HuH-7.5 (cell line): Measurements from ENCODE around the gene HOXA4.

ENCODE experiments used
- DNase-seq: peaks from one replicate; pipeline ENCODE4 v3.0.0; 2011; ENCODE audit warnings: low spot score

Gene HOXA4

DNA sequence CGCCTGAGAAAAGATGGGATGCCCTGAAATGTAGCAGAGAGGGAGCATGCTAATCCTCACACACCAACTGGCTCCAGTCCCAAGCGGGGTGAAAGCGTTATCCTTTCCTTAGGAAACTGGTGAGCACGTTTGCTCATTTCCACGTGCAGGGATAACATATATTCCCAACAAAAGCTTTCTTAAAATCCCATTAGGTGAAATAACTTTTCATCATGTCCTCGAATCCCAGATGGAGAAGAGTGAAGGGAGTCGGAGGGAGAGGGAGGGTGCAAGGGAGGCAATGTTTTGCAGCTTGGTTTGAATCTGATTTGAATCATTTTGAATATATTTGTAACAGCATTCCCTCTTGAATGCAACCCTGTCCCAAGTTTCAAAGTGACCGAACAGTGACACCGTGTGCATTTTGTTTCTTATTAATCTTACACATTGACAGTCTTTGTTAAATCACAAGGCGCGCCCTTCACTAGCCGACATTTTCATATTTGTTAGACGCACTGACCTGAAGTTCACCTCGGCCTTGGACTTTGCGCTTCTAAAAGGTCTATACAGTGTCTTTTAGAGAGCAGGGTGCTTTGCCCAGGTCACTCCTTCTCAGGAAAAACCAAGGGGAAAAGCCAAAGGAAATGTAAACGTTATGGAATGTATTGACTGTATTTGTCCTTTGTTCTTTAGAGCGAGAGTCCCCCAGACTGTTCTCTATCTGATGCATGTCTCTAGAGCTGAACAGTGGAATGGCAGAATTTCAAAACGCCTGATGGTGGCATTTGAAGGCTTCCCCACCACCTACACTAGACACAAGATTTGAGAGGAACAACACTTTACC lies 3.1 kb upstream of the HOXA4 start:
- no peak for DNase-seq

DNA sequence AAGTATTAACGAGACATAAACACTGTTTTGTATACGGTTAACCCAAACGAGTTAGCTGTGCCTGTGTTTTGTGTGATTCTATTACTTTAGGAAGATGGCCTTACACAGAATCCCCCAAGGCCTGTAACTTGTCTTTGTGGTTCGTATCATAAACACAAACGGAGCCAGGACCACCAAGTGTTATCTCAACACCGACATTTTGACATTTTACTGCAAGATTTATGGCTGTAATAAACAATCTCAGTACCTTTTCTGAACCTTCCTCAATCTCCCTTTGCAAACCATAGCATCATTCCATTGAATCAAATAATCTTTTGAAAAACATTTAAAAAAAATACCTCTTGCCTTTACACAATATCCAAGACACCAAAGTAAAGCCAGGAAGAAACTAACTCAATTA lies 2.4 kb upstream of the HOXA4 start:
- no peak for DNase-seq

DNA sequence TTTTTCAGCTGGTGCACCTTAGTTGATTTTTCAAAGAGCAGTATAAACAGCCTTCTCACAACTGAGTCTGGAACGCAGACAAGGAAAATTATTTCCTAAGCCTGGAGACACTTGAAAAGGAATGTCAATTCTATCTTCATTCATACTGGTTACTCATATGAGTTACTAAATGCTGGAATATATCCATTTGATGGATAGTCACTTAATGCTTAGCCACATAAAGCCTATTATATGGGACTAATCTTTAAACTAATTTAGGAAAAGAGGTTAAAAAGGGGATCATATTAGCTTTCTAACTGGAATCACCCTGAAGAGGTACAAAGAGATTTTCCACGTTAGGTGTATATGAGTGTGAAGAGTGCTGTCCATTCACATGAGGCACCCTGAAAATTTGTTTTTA lies 1.7 kb upstream of the HOXA4 start:
- DNase-seq, result no peak

DNA sequence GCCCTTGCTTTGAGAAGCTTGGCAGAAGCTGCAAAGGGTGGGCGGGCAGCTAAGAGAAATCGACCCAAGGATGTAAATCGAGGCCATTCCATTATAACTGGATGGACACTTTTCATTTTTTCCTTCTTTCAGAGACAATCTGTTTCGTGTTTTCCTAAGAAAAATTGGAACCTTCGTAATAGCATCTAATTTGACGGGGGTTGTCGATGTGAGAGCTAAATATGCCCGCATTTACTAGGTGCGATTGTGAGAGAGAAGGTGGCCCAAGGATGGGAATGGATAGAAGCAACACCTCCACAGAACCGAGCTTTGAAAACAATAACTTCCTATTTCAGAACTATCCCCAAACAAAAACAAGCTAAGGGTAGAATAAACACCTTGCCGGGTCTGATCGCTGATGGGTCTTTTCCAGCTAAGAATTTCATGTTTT lies 848 bp upstream of the HOXA4 start:
- DNase-seq, result no peak

DNA sequence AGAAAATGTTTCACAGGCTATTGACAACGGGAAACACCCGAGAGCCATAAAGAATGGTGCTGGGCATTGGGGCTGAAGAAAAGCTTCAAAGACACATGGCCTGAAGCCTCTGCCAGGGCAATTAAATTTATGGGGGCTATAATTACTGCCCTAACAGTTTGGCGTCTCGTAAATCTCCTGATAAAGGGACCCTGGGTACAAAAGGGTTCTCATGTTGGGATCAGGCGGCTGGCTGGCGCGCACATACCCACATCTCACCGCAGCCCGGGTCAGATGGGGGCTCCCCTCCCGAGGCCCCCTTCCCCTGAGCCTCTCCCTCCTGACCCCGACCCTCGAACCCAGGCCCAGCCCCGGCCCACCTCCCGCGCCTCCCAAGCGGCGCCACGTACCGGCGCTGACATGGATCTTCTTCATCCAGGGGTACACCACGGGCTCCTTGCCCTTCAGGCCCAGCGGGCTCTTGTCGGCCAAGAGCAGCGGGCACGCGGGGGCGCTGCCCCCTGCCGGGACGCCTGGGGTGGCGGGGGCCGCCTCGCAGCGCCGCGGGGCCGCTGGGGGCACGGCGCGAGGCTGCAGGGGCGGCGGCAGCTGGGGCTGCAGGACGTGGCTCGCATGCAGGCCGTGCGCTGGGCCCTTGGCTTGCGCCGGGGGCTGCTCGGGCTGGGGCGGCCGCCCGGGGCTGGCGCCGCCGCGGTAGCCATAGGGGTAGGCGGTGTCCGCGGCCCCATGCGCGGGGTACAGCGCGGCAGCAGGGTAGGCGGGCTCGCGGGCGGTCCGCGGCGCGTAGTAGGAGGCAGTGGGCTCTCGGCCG lies 623 bp downstream of the HOXA4 start:
- DNase-seq, result no peak

DNA sequence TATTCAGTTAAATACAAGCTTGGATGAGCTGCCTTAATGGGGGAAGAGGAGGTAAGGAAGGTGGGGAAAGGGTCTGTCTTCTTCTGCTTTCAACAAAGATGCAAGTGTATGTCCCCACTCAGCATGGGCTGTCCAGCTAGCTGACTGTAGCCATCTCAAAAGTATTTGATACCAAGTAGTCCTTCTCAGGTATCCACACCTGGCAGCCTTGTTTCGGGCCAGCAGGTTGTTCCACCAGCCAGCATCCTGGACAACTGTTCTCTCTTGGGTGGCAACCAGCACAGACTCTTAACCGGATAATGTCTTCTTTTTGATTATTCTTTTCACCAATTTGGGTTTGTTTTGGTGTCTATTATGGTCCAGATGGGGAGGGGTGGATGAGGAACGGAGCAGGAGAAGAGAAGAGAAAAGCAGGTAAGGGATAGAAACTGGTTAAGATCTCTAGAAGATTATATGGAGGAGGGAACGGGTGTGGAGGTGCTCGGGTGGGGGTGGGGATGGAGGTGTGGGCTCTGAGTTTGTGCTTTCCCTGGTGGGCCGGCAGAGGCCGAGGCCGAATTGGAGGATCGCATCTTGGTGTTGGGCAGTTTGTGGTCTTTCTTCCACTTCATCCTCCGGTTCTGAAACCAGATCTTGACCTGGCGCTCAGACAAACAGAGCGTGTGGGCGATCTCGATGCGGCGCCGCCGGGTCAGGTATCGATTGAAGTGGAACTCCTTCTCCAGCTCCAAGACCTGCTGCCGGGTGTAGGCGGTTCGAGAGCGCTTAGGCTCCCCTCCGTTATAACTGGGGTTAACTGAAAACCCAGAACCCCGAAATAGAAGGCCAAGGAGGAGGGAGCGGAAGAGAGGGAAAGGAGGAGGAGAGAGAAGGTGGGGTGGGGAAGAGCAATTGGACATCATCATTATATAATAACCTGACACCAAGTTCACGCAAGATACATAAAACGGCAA lies 1.5 kb downstream of the HOXA4 start:
- DNase-seq, result no peak

DNA sequence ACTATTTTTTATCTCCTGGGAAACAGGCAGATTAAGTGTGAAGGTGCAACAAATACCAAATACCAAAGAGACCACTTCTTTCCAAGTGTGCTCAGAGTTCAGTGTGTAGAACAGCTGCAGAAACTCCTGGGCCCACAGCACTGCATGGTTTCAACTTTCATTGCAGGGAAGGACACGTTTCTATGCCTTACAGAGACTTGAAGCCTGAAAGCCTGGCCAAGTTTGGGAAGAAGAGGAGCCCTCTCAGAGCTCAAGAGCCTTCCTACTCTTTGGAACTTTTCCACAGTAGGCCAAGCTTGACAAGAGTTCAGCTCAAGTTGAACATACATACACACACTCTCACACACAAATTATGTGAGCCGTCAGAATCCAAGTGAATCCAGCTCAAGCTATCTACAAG lies 2.5 kb downstream of the HOXA4 start:
- no peak for DNase-seq

DNA sequence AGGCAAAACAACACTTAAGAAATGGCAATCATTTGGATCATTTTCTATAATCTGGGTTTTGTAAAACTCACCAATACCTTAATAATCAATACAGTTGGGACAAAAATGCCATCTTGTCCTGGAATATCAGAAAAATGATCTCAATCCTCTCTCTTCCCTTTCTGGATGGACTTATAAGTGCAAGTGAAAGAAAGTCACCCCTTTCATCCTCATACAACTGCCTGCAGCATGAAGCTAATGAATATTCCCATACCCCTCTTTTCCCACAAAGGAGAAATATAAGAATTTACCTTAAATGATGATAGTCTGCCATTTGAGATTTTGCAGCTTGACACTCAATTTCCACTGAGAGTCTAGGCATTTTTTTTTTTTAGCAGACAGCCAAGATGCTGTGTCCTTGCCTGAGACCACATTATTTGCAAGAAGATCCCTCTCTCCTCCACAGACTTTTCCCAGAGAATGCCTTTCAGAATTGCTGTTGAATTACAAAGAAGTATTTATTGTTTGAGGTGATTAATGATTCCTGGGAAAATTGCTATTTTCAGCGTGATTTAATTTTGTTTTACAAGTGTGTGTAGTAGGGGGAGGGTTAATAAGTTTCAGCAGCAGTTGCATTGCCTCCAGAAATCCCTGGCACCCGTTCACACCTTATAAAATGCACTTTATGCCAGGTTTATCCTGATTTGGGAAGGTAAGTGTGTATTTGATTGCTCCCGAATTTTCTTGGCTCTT lies 3.8 kb downstream of the HOXA4 start:
- no peak for DNase-seq

DNA sequence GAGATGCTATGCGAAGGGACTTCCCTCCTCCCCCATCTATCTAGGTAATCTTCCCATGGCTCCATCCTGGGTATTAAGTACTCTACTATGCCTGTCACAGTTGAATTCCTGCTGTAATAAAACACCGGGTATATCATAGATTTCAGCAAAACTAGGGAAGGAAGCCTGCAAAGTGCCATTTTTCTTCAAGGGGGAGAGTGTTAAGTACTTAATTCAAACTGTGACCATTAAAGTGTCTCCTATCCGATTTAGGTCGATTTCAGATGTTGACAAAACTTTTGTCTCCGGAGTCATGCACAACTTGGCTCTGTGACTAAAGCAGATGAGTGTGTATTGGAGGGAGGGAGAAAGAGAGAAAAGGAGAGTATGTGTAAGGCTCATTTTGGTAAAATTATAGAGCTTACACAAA lies 4.6 kb downstream of the HOXA4 start:
- DNase-seq, result no peak

DNA sequence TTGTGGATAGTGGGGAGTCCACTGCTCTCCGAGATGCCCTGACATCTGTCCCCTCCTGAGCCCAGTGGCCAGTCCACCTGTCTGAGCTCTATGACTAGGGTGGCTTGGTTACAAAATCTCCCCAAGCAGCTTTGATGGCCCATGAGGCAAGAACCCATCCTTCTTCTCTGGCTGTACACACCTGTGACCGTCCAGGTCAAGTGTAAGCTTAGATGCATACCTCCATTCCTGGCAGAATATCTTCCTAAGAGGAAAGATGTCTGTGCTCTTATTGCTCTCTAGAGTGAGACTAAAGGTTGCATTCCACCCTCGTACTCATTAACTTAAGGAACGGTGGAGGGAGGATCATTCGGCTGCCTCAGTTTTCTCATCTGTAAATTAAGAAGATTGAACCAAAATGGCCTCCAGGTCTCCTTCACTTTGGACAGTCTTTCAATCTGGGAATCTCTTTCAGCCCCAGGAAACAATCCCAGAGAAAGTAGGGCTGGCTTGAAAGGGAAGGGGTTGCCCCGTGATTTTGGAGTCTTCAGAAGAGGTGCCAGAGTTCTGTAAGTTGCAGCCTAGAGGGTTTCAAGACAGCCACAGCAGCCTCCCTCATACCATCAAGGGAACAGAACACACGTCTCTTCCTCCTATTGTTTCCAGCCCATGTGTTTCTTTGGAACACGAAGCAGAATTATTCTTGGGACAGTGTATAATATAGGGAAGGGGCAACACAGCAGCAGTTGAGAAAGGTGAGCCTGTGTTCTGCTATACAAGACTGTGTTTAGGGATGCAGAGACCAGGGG lies 5.5 kb downstream of the HOXA4 start:
- DNase-seq, result no peak

DNA sequence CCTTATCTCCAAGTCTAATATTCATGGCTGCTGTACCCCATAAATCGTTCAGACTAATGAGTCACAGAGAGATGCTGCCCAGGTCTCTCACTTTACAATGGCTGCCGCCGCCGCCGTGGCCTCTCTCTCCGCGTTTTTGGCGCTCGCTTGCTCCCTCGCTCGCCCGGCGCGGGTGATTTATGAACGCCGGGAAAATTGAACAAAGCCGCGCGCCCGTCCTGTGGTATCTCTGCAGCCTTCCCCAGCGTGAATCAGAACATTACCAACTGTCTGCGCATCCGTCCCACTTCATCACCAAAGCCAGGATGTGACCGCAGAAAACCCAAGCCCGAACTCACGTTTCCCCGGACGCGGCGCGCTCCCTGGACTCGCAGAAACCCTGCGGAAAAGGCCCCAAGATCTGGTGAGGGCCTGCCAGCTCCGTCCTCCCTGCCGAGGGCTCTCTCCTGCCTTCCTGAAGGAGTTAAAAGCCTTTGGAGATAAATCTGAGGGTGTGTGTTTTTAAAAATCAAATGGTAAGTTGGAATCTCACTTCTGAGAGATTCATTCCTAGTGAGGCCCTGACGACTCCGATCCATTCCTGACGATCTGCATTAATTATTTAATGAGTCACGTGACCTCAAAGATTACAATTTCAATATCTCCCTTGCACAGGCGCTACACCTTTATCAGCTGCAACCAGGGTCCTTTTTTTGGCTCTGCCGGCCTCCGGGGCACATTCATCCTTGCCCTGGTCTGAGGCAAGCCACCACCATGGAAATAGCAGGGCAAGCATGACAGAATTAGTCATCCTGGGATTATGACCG lies 6.3 kb downstream of the HOXA4 start:
- DNase-seq, result no peak

DNA sequence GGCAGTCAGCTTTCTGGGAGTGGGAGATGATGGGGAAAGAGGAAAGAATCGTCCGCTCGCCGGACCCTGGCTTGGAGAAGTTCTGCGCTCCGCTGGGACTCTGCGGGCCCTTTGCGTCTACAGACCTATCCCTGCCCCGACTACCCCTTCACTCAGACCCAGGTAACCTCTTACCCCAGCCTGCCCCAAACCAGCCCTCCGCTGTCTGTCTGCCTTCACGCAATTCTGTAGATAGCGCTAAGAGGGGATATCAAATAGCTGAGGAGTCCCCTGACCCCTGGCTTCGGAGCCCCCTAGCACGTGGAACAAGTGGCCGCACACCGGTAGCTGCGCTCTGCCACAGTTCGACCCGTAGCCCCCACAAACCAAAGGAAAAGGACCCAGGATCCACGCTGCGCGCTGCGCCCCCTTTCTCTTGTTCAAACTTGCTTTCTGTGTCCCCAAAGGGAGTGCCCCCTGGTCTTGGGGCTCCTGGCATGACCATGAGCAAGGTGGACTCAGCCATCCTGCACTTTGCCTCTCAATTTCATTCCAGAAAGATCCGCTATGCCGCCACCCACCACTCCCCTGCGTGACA lies 7.0 kb downstream of the HOXA4 start:
- DNase-seq, result no peak

DNA sequence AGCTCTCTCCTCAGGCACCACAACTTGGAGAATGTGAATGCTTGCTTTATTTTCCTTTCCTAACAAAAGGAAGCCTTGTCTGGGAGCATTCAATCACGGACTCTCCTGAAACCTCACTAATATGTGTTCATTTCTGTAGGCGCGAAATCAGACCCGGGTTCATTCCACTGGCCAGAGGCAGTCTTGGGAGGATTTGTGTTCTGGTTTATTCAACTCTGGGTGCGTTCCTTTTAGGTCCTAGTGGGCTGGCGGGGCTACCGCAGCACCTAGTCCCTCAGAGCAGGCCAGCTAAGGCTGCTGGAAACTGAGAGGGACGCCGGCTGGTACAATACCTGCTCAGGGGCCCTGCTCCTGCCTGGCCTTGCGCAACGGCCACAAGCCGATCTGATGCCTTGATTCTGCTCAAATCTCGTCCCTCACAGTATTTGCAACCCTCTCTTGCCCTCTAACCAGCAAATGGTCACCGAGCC lies 7.5 kb downstream of the HOXA4 start:
- no peak for DNase-seq

DNA sequence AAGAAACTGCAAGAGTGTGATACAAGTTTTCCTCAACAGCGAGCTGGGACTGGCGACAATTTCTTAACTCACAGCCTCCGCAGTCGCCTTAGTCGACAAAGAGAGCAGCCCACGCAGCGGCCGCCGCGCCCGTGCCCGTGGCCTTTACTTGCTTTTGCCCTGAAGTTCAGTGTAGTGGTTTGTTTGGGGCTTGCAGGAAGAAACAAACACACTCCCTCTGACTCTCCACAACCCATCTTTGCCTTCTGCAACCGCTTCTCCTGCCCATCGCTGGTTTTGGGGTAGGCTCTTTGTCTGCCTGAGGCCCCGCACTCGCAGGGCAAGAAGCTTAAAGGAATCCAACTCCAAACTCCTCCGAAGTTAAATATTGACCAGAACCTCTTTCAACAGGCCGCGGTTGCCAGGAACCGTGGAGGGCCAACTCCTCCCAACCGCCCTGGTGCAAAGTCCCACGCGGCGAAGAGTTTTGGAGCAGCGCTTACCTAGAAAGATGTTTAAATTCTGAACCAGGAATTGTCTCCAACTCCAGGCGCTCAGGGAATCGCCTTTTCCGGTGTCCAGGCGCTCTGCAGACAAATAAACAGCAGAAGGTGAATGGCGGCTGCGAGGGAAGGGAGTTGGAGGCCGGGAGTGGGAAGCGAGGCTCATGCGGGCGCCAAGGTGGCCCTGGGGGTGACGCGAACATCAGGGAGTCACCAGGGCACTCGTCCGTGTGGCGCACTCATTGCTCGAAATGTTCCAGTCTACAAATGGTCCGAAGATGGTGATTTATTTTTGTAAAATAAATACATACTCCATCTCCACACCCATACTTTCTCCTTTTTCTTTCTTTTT lies 8.3 kb downstream of the HOXA4 start:
- no peak for DNase-seq

DNA sequence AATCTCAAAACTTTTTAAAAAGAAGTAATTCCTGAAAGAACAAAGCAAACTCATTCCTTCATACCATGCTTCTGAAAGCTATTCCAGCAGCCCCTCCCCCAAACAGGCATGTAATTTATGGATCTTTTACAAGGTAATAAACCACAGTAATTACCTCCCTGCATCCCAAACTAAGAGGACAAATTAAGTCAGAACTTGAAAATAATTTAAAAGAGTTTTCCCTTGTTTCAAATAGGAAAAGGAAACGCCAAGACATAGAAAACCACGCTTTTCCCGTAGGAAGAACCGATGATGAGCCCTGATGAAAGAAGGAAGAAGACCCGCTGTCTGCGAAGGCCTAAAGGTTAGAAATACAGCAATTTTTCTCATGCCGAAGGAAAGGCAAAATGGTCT lies 8.9 kb downstream of the HOXA4 start:
- no peak for DNase-seq

DNA sequence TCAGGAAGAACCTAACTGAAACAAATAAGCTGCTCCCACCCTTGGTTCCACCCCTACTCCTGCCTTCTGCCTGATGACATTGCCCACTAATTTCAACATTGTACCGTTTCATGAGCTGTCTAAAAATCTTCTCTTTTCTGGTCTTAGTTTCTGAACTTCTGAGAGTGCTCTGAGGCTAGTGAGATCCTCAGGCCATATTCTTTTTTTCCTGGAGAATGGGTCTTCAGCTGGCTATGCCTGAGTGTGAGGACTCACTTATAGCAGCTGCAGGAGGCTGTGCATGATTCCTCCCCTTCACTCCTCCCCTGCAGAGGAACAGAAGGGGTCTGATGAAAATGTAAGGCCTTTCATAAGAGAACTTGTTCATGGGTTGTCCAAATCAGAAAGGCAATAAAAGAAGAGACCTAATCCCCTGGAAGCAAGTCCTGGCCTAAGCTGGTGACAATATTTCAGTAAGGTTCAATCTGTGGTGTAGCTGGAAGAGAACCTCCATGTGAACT lies 11.1 kb downstream of the HOXA4 start:
- DNase-seq, result no peak

DNA sequence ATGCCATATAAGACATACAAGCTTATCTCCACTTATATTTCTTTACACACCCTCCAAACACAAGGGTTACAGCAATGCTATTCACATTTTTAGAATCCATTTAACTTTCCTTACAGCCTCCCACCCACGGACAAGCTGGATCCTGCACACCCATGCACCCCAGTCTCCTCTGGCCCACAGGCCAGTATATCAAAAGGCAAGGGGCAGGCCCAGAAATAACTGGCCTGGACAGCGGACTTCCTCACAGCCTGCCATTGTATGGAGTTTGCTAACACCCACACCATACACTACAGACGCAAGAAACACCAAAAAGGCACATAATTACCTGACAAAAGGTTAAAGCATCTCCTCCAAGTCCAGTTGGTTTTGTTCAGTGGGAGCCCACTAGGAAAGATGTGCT lies 12.0 kb downstream of the HOXA4 start:
- no peak for DNase-seq

DNA sequence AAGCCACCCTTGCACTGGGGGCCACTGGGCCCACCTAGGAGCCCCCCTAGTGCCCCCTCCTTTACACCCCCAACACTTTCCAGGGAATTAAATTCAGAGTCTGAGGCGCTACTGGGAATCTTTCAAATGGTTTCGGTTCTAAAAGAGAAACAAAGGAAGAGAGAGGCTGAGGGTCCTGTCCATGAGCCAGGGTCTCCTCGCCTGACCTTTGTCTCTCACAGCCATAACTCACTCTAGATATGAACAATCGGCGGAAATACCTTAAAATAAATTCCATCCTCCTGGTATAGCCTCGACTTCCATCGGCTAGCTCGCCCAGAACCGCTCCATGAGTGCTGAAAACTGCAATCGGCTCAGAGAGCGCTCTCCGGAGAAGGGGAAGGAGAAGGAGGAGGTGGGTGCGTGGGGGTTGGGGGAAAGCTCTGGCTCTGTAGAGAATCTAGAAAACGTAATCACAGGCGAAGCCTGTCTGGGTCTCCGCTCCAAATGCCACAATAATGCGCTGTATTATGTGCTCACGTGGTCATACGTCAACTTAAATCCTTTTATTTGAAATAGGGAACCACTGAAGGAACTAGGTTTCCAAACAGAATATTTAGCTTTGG lies 12.6 kb downstream of the HOXA4 start:
- no peak for DNase-seq
